HUES64 (cell line): ENCODE results near the gene SIMC1. TPM values are rescaled to one million over a fixed set of nuclear protein-coding genes. Genes with fewer than 3 reads are reported as not detected.
"Not testable (repeated sequence)": the region's sequence is repeated elsewhere in the genome, so short reads cannot be mapped to it uniquely, and the experiment has no call there.

Experiments used
- H3K27ac ChIP-seq: 2 replicates; pipeline ENCODE4 v1.7.0; 2013; ENCODE audit warnings: low read depth, low read length, inconsistent platforms
- H3K27me3 ChIP-seq: 2 replicates; pipeline ENCODE4 v1.6.1; 2013; ENCODE audit warnings: mild to moderate bottlenecking, low read length; ENCODE audit not compliant: insufficient read depth
- H3K36me3 ChIP-seq: 2 replicates; pipeline ENCODE4 v1.6.1; 2013; ENCODE audit warnings: mild to moderate bottlenecking, low read length; ENCODE audit not compliant: insufficient read depth
- H3K4me1 ChIP-seq: 2 replicates; pipeline ENCODE4 v1.6.1; 2013; ENCODE audit warnings: mild to moderate bottlenecking, low read length, moderate library complexity; ENCODE audit not compliant: insufficient read depth
- H3K4me3 ChIP-seq: 2 replicates; pipeline ENCODE4 v1.5.1; 2013; ENCODE audit warnings: mild to moderate bottlenecking, low read length, moderate library complexity
- H3K9ac ChIP-seq: 2 replicates; pipeline ENCODE4 v1.6.1; 2013; ENCODE audit warnings: mild to moderate bottlenecking, low read depth, low read length
- H3K9me3 ChIP-seq: 2 replicates; pipeline ENCODE4 v1.6.1; 2013; ENCODE audit warnings: low read depth, low read length; ENCODE audit not compliant: insufficient read depth
- WGBS: fragments of 150-250, 120-280 bp; methylation state at CpG from one replicate; pipeline ENCODE4 v1.1.7; 2013; ENCODE audit warnings: missing lambda C conversion rate; 5-methylcytosine and 5-hydroxymethylcytosine counted together
- polyA plus RNA-seq, 2 experiments: library from polyadenylated mRNA; stranded (reverse); fragments of 50-300 nt; gene quantifications; one replicate each; pipeline ENCODE4 v1.2.3, GENCODE V29; 2013

Gene SIMC1
- 13.9 TPM for polyA plus RNA-seq (2013, experiment 1 of 2)
- polyA plus RNA-seq (2013, experiment 2 of 2): 18.1 TPM

DNA sequence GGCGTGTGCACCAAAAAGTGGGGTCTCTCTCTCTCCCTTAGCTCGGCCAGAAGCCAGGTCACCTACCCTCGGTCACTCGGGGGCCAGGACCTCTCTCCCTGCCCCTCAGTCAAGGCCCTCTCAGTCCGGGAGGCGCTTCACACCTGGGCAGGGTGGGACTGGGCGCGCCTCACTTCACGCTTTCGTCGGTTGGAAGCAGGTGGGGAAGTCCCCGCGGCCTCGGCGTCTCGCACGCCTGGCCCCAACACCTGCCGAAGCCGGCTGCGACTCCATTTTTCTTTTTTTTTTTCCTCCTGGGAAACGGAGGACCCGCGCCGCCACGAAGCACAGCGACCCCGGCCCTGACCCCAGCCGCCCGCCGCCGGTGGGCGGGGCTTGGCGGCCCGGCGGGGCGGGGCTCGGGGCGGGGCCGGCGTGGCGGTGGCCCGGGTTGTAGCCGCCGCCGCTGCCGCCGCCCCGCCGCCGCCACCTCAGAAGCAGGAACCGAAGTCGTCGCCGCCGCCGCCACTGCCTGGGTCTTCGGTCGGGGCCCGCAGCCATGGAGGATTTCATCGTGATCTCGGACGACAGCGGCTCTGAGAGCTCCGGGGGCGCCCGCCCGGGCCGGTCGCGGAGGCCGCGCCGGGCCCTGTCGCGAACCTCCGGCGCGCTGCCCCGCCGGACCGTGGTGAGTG lies at the start of gene SIMC1:
SIMC1 (plus strand) TSS at position 454 of the 674 bp plus-strand sequence; CDS start at position 539, 85 bp downstream.
- H3K27me3 ChIP-seq, H3K27ac ChIP-seq, H3K36me3 ChIP-seq, H3K4me1 ChIP-seq, H3K9ac ChIP-seq, H3K9me3 ChIP-seq: not testable (repeated sequence)
- H3K4me3 ChIP-seq: peak within 1 kb of the TSS; percentile 36
- 6% methylated on average over 50 of the region's 81 CpGs for WGBS

DNA sequence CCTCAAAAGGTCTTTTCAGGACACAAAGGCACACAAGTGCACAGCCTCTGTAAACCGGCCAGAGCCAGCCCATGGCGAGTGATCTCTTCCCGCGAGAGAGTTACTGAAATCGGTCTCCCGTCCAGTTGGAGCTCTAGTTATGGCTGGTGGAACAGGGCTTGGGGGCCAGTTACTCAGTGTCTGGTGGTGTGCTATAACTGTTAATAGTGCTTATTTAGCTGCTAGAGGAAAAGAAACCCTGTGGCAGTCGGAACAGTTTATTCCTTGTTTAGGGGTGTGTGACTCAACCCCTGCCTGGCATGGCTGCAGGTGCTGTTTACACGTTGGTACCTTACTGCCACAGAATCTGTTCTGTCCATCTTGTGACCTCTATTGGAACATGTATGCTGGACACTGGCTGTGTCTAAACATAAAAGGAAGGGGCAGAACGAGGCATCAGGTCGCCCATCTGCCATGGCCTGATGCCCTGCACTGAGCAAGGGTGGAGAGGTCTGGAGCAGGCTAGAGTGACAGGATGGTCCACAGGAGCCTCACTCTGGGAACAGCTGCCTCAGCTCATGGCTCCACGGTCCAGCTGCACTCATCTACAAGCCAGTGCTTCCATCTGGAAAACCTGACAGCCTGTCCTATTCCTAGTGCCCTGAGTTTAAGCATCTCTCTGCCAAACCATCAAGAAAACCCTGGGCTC lies 49.6 kb upstream of the SIMC1 start:
- H3K9ac ChIP-seq: no peak overlapping the region
- 90% methylated on average over 11 of the region's 11 CpGs for WGBS
- no peaks in the 10 kb centered on the region for H3K36me3 ChIP-seq
- H3K27ac ChIP-seq: no peak overlapping the region
- H3K4me3 ChIP-seq: no peak overlapping the region
- H3K27me3 ChIP-seq: peaks cover 16% of the 10 kb centered on the region
- H3K4me1 ChIP-seq: no peaks in the 10 kb centered on the region
- H3K9me3 ChIP-seq: no peaks in the 10 kb centered on the region

GRCh38 chr5:176189857-176190256 lies 48.4 kb upstream of the SIMC1 start:
- Histone ChIP-seq H3K4me3 (no peak overlapping the region), H3K27me3 (peaks cover 26% of the 10 kb centered on the region), H3K9me3 (no peaks in the 10 kb centered on the region), H3K4me1 (no peaks in the 10 kb centered on the region), H3K36me3 (no peaks in the 10 kb centered on the region), H3K27ac (no peak overlapping the region), H3K9ac (no peak overlapping the region)
- 81% methylated on average over 7 of the region's 7 CpGs for WGBS

DNA sequence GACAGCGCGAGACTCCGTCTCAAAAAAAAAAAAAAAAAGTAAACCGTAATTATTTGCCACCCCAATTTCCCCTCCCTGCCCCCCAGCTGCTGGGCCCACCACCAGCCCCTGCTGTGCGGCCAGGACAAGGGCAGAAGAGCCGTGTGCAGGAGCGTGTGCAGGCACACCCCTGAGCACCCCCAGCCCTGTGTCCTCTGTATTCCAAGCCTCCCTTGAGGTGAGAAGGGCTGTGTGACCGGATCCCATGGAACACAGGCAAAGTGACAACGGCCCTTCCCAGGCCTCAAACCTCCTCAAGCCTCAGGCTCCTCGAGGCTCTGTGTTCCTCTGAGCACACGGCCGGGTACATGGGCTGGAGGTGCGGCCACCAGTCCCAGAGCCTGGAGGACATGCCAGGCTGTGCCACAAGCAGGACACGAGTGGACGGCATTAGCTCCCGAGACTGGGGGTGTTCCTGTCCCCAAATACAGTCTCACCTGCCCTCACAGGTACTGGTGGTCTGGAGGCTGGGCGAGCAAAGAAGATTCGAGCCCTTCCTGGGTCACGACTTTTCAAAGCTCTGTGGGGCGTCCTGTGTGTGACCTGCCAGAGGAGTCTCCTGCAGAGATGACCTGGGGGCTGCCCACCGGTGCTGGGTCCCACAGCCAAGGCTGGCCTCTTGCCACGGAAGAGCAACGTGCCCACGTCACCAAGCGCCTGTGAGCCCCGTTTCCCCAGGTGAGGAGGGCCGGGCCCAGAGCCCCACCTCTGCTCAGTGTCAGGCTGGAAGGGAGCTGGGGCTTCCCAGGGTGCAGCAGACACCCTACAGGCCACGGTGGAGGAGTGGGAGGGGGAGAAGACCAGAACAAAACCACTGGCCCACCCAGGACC lies 47.1 kb upstream of the SIMC1 start:
- Histone ChIP-seq H3K27me3 (peaks cover 34% of the 10 kb centered on the region), H3K27ac (no peak overlapping the region), H3K4me1 (no peaks in the 10 kb centered on the region), H3K36me3 (no peaks in the 10 kb centered on the region), H3K9ac (no peak overlapping the region), H3K4me3 (no peak overlapping the region), H3K9me3 (no peaks in the 10 kb centered on the region)
- 86% methylated on average over 28 of the region's 28 CpGs for WGBS

- WGBS: 84% methylated on average over 13 of the region's 13 CpGs
- Histone ChIP-seq H3K4me1 (no peaks in the 10 kb centered on the region), H3K4me3 (no peak overlapping the region), H3K9me3 (no peaks in the 10 kb centered on the region), H3K36me3 (no peaks in the 10 kb centered on the region), H3K9ac (no peak overlapping the region), H3K27ac (no peak overlapping the region), H3K27me3 (peaks cover 39% of the 10 kb centered on the region)
These were observed 46.0 kb upstream of the SIMC1 start for GRCh38 chr5:176192094-176192721.

DNA sequence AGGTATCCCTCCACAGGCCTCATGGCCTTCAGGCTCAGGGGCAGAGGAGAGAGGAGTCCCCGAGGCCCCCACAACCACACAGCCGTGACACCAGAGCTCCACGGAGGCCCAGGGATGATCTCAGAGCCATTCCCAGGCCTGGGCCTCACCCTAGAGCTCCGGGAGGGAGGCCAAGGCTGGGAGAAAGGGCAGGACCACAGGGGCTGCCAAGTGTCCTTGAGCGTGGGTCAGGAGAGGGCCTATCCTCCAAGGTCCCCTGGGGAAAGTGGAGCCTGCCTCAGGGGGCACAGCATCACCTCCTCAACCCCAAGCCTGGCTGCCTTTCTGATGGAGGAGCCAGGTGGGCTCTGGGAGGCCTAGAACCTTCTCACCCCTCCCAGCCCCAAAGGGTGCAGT lies 45.5 kb upstream of the SIMC1 start:
- H3K4me3 ChIP-seq, H3K9ac ChIP-seq, H3K9me3 ChIP-seq, H3K4me1 ChIP-seq, H3K36me3 ChIP-seq, H3K27ac ChIP-seq: not testable (repeated sequence)
- WGBS: 69% methylated on average over 5 of the region's 5 CpGs
- peaks cover 44% of the 10 kb centered on the region for H3K27me3 ChIP-seq

DNA sequence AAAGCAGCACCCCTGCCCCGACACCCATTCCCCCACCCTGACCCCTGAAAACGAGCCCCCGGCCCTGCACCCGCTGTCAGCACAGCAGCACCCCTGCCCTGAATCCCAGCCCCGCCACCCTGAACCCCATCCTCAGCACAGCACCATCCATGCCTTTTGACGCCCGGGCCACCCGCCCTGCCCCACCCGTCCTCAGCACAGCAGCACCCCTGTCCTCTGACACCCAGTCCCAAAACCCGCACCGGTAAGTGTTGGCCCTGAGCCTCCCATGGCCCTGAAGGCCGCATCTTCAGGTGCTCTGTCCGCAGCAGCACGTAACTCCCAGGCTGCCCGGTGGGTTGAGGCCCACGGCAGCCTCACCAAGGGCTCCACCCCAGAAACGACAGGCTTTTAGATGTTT lies 44.6 kb upstream of the SIMC1 start:
- H3K9ac ChIP-seq, H3K9me3 ChIP-seq, H3K27ac ChIP-seq, H3K4me3 ChIP-seq, H3K36me3 ChIP-seq, H3K4me1 ChIP-seq: not testable (repeated sequence)
- H3K27me3 ChIP-seq: peaks cover 50% of the 10 kb centered on the region
- WGBS: 81% methylated on average over 17 of the region's 17 CpGs

GRCh38 chr5:176194238-176195083 lies 43.8 kb upstream of the SIMC1 start:
- H3K27ac ChIP-seq, H3K4me1 ChIP-seq, H3K9ac ChIP-seq, H3K9me3 ChIP-seq, H3K36me3 ChIP-seq: not testable (repeated sequence)
- peak overlapping the region; percentile 45 for H3K4me3 ChIP-seq
- 8% methylated on average over 39 of the region's 67 CpGs for WGBS
- H3K27me3 ChIP-seq: peaks cover 59% of the 10 kb centered on the region

- WGBS: no CpG with 5 or more reads among the region's 6 CpGs
- H3K27ac ChIP-seq: not testable (repeated sequence)
These were observed 43.2 kb upstream of the SIMC1 start for GRCh38 chr5:176195084-176195413.

GRCh38 chr5:176195487-176196207 lies 42.6 kb upstream of the SIMC1 start:
- not testable (repeated sequence) for H3K9ac ChIP-seq, H3K27ac ChIP-seq, H3K9me3 ChIP-seq, H3K4me3 ChIP-seq, H3K4me1 ChIP-seq, H3K36me3 ChIP-seq
- WGBS: 79% methylated on average over 5 of the region's 8 CpGs
- H3K27me3 ChIP-seq: peaks cover 71% of the 10 kb centered on the region

More at GRCh38 chr5:176195084-176195413, 43.2 kb upstream of the SIMC1 start:
- not testable (repeated sequence) for H3K9ac ChIP-seq, H3K4me1 ChIP-seq, H3K4me3 ChIP-seq, H3K36me3 ChIP-seq, H3K9me3 ChIP-seq
- peaks cover 65% of the 10 kb centered on the region for H3K27me3 ChIP-seq
